ENCODE results near the gene CIITA.

DNA sequence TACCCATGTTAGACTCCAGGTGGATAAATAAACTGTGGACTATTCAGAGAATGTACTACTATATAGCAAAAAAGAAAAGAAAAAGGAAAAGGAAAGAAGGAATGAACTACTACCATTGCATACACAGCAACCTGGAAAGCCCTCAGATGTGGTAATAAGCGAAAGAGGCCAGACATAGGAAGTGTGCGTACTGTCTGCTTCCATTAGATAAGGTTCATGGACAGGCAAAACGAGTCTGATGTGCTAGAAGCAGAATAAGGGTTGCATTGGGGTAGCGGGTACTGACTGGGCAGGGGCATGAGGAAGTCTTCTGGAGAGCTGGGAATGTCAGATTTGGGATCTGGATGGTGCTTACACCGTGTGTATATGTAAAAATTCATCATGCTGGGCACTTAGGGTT, 89.1 kb downstream of the CIITA start:
- TF ChIP-seq, protein P1, sequence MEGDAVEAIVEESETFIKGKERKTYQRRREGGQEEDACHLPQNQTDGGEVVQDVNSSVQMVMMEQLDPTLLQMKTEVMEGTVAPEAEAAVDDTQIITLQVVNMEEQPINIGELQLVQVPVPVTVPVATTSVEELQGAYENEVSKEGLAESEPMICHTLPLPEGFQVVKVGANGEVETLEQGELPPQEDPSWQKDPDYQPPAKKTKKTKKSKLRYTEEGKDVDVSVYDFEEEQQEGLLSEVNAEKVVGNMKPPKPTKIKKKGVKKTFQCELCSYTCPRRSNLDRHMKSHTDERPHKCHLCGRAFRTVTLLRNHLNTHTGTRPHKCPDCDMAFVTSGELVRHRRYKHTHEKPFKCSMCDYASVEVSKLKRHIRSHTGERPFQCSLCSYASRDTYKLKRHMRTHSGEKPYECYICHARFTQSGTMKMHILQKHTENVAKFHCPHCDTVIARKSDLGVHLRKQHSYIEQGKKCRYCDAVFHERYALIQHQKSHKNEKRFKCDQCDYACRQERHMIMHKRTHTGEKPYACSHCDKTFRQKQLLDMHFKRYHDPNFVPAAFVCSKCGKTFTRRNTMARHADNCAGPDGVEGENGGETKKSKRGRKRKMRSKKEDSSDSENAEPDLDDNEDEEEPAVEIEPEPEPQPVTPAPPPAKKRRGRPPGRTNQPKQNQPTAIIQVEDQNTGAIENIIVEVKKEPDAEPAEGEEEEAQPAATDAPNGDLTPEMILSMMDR (IDR thresholded peaks at IDR 0.05; ENCODE audit: insufficient read depth, low read length), result no peak
- TF ChIP-seq POLR2AphosphoS5 (IDR thresholded peaks at IDR 0.05; ENCODE audit: low read depth), result no peak
